NB4 (cell line): ENCODE results near the gene ACSL3.
"Not testable (repeated sequence)": the region's sequence is repeated elsewhere in the genome, so short reads cannot be mapped to it uniquely, and the experiment has no call there.

Experiments
- DNase-seq: peaks from one replicate; pipeline ENCODE4 v3.0.0; 2010; ENCODE audit warnings: low read depth
- H3K4me3 ChIP-seq: one replicate; pipeline ENCODE4 v1.5.1; 2011; ENCODE audit warnings: mild to moderate bottlenecking, low read depth, low read length, moderate library complexity
- CTCF ChIP-seq: IDR thresholded peaks from one replicate; pipeline ENCODE4 v1.5.1; 2012; ENCODE audit warnings: low read depth, low read length
- MAX ChIP-seq: IDR thresholded peaks from 2 replicates; pipeline ENCODE4 v1.6.1; 2011; ENCODE audit warnings: low read depth, low read length
- MYC ChIP-seq: IDR thresholded peaks from 2 replicates; pipeline ENCODE4 v1.6.1; 2011; ENCODE audit warnings: low read depth, low read length
- POLR2A ChIP-seq: IDR thresholded peaks from 2 replicates; pipeline ENCODE4 v1.6.1; 2011; ENCODE audit warnings: mild to moderate bottlenecking; ENCODE audit not compliant: insufficient read length; ENCODE audit errors: extremely low read depth

ACSL3 gene

GRCh38 chr2:222846003-222846402, 14.8 kb upstream of the ACSL3 start:
- no peak overlapping the region for H3K4me3 ChIP-seq
- DNase-seq, result no peak
- no peak for TF ChIP-seq POLR2A
- no peak for TF ChIP-seq MAX
- no peak for TF ChIP-seq CTCF
- TF ChIP-seq MYC, result no peak

- not testable (repeated sequence) for H3K4me3 ChIP-seq, DNase-seq
These were observed 12.8 kb upstream of the ACSL3 start for GRCh38 chr2:222848031-222848430.

- no peak for TF ChIP-seq CTCF
- no peak overlapping the region for H3K4me3 ChIP-seq
- DNase-seq, result no peak
These were observed 12.0 kb upstream of the ACSL3 start for GRCh38 chr2:222848862-222849261.

- TF ChIP-seq POLR2A (no peak), MYC (no peak), CTCF (no peak), MAX (no peak)
- no peak overlapping the region for H3K4me3 ChIP-seq
- no peak for DNase-seq
These were observed 8.7 kb upstream of the ACSL3 start for GRCh38 chr2:222851956-222852617.

- H3K4me3 ChIP-seq, result no peak overlapping the region
- DNase-seq, result no peak
- TF ChIP-seq MAX, result no peak
These were observed 5.8 kb upstream of the ACSL3 start for GRCh38 chr2:222854773-222855700.

- DNase-seq, result peak; percentile 80
- H3K4me3 ChIP-seq, result peak overlapping the region; percentile 59
- TF ChIP-seq MAX, result no peak
- TF ChIP-seq POLR2A, result no peak
- TF ChIP-seq MYC, result no peak
These were observed 837 bp upstream of the ACSL3 start for GRCh38 chr2:222859786-222860612.

GRCh38 chr2:222861411-222862105, 722 bp downstream of the ACSL3 start:
- DNase-seq, result peak; percentile 52
- TF ChIP-seq MYC (no peak), CTCF (no peak), MAX (no peak), POLR2A (no peak)
- peak overlapping the region; percentile 91 for H3K4me3 ChIP-seq
